RWPE1 (cell line): ENCODE results near the gene RXFP2.
A peak's percentile ranks its signal among the peaks of the same experiment; 100 is the strongest.

Experiments
- CTCF ChIA-PET: fragments of 350-600 bp; sonication (Branson Sonifier 250); formaldehyde crosslinking; extraction: SDS; loops from one replicate; lab custom pipeline; 2021; lab: Yijun Ruan, JAX
- POLR2A ChIA-PET: fragments of 400-600 bp; formaldehyde crosslinking; extraction: SDS; loops from one replicate; lab custom pipeline; 2020; ENCODE audit warnings: antibody characterized with exemption; ENCODE audit not compliant: low non-redundant PET; lab: Yijun Ruan, JAX
- DNase-seq: peaks from one replicate; pipeline ENCODE4 v3.0.0; 2012; ENCODE audit warnings: low spot score
- H3K27ac ChIP-seq: fragments of 450-650 bp; 2 replicates; pipeline ENCODE4 v1.5.1; 2017
- TF ChIP-seq, protein P1 (sequence below): fragments of 450-650 bp; conservative IDR thresholded peaks from 2 replicates; pipeline ENCODE4 v1.5.1; 2017; ENCODE audit warnings: low read depth, mild to moderate bottlenecking

RXFP2 gene

DNA sequence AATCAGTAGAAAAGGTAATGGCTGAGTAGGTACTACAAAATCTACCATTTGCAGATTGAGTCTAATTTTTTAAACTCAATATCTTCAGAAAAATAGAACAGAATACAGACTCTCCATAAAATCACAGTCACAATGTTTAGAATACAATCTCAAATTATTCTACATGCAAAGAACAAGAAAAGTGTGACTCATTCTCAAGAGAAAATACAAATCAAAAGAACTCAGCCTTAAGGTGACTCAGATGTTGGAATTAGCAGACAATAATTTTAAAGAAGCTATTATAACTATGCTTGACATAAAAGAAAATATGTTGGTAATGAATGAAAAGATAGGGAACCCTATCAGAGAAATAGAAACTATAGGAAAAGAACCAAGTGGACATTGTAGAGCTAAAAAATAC is 78.9 kb downstream of the RXFP2 start:
- CTCF ChIA-PET, result no interaction called here
- TF ChIP-seq, protein P1, sequence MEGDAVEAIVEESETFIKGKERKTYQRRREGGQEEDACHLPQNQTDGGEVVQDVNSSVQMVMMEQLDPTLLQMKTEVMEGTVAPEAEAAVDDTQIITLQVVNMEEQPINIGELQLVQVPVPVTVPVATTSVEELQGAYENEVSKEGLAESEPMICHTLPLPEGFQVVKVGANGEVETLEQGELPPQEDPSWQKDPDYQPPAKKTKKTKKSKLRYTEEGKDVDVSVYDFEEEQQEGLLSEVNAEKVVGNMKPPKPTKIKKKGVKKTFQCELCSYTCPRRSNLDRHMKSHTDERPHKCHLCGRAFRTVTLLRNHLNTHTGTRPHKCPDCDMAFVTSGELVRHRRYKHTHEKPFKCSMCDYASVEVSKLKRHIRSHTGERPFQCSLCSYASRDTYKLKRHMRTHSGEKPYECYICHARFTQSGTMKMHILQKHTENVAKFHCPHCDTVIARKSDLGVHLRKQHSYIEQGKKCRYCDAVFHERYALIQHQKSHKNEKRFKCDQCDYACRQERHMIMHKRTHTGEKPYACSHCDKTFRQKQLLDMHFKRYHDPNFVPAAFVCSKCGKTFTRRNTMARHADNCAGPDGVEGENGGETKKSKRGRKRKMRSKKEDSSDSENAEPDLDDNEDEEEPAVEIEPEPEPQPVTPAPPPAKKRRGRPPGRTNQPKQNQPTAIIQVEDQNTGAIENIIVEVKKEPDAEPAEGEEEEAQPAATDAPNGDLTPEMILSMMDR, result no peak
- H3K27ac ChIP-seq, result no peak overlapping the region
- POLR2A ChIA-PET, result no interaction called here
- DNase-seq, result no peak

DNA sequence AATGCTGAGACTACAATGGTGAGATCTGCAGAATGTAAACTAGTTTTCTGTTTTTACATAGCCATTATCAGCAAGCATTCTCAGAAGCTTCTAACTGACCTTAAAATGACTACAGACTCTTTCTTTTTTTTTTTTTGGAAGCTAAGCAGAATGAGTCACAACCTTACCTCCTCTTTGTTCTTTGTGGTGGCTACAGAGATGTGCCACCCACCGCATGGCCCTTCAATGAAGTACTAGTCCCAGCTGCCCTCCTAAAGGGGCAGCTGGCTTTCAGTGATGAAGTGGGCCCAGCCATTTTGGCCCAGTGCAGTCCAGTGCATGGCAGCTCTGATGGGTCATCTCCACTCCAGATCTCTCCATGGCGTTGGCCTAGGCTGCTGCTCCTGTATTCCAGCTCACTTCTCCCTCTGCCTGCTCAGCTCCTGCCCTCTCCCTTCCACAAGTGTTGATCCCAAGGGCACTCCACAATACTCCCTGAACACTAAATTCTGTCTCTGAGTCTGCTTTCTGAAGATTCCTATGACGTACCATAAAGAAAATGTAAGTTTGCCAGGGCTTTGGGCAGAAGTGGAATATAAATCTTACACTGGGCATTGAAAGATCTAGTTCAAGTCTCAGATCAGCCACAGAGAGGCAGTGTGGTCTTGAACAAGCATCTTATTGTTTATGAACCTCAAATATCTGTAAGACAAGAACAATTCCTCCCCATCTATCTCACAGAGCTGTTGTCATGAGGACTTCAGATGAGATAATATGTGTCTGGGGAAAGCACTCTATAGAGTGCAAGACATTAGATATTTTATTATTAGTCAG is 85.6 kb downstream of the RXFP2 start:
- TF ChIP-seq, protein P1, result no peak
- POLR2A ChIA-PET, result no interaction called here
- no peak for DNase-seq
- CTCF ChIA-PET, result no interaction called here
- H3K27ac ChIP-seq, result no peak overlapping the region

DNA sequence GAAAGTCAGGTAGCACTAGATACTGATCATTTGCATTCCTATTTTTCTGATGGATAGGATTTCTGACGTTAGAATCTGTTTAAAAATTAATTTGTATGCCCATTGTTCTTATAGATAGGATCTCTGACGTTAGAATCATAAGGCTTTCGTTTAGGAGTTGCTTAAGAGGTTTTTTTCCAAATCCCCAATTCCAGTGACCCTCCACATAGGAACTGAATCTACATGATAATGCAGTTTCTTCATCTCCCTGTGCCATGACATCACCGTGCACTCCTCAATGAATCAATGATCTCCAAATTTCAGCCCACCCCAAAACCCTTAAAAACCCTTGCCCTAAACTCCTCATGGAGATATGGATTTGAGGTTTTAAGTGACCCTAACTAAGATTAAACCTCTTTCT is 87.2 kb downstream of the RXFP2 start:
- no peak overlapping the region for H3K27ac ChIP-seq
- DNase-seq, result no peak
- ChIA-PET CTCF (interaction anchor here (0.7 kb wide), 1 partner anchor 17 kb away, joined by 6 read pairs; no protein-coding TSS in a partner anchor), POLR2A (no interaction called here)
- TF ChIP-seq, protein P1, result no peak

DNA sequence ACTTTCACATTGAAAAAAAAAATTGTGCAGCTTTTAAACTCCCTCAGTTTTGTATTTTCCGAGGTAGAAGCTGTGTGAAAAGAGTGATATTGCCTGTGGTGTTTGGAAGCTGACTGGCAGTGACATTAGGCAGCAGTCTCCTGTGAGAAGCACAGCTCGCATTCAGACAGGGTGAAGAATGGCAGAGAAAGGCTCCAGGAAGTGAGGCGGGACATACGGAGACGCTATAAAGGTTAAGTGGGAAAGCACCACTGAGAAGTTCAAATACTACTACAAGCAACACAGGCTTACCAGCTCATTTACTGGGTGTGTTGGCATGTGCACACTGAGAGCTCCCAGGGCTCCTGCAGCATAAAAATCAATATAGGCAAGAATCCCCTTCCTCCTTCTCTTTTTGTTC is 88.4 kb downstream of the RXFP2 start:
- ChIA-PET CTCF (interaction anchor here (1.1 kb wide), 1 partner anchor 38 kb away, joined by 3 read pairs; no protein-coding TSS in a partner anchor), POLR2A (no interaction called here)
- TF ChIP-seq, protein P1, result no peak
- H3K27ac ChIP-seq, result no peak overlapping the region
- no peak for DNase-seq

DNA sequence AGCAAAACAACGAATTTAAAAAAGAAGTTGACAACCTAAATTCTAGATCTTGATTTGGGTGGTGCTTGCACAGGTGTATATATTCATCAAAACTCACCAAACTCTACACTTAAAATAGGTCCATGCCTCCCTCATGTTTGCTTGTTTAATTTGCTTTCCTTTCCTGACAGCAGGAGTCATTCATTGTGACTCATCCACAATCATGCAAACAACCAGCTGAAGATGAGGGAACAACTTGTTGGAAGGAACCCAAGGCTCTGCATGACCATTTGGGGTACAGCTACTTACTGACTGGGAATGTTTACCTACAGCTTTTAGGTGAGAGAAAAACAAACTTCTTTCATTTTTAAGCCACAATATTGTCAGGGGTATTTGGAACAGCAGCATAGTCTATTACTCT is 96.6 kb downstream of the RXFP2 start:
- POLR2A ChIA-PET, result no interaction called here
- CTCF ChIA-PET, result no interaction called here
- TF ChIP-seq, protein P1, result no peak
- no peak overlapping the region for H3K27ac ChIP-seq
- peak; percentile 44 for DNase-seq

DNA sequence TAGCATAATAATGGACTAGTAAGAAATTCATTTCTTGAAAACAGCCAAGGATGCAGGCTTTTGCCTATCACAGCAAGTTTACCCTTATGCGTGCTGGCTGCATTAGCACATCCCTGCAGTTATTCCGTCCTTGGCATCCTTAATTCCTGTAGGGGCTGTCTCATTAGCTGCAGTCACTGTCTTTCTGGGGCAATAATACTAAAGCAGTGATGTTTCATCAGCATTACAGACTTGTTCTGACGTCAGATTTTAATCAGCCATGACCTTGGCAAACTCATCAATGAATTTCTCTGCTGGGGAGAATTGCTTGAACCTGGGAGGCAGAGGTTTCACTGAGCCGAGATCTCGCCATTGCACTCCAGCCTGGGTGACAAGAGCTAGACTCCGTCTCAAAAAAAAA is 103.7 kb downstream of the RXFP2 start:
- POLR2A ChIA-PET, result no interaction called here
- CTCF ChIA-PET, result no interaction called here

More for the DNA sequence above, 103.7 kb downstream of the RXFP2 start:
- TF ChIP-seq, protein P1, result no peak
- DNase-seq, result no peak
- H3K27ac ChIP-seq, result no peak overlapping the region
